HG03354 (cell line): Measurements from ENCODE around the gene TRIM24.
"Not testable (repeated sequence)": the region's sequence is repeated elsewhere in the genome, so short reads cannot be mapped to it uniquely, and the experiment has no call there.

Experiments used
- ATAC-seq: cut with Tn5 transposase; IDR thresholded peaks from one replicate; pipeline ENCODE4 v1.9.1; 2021; ENCODE audit warnings: mild to moderate bottlenecking; ENCODE audit not compliant: unreplicated experiment, poor library complexity, severe bottlenecking

Gene TRIM24

GRCh38 chr7:138491612-138492386 is 31.7 kb downstream of the TRIM24 start:
- ATAC-seq, result no peak

- no peak for ATAC-seq
Observed at GRCh38 chr7:138492423-138492822, 32.4 kb downstream of the TRIM24 start.

GRCh38 chr7:138493535-138493934 is 33.5 kb downstream of the TRIM24 start:
- ATAC-seq, result no peak

- ATAC-seq, result no peak
Observed at GRCh38 chr7:138495485-138495884, 35.4 kb downstream of the TRIM24 start.

GRCh38 chr7:138499340-138499739 is 39.3 kb downstream of the TRIM24 start:
- ATAC-seq, result no peak

GRCh38 chr7:138500303-138500702 is 40.2 kb downstream of the TRIM24 start:
- not testable (repeated sequence) for ATAC-seq

GRCh38 chr7:138500892-138501291 is 40.8 kb downstream of the TRIM24 start:
- no peak for ATAC-seq

GRCh38 chr7:138502023-138502767 is 42.1 kb downstream of the TRIM24 start:
- ATAC-seq, result no peak

GRCh38 chr7:138505361-138505873 is 45.4 kb downstream of the TRIM24 start:
- ATAC-seq, result no peak

- ATAC-seq, result no peak
Observed at GRCh38 chr7:138506764-138507163, 46.7 kb downstream of the TRIM24 start.

- peak; percentile 47 for ATAC-seq
Observed at GRCh38 chr7:138510003-138510402, 49.9 kb downstream of the TRIM24 start.

- no peak for ATAC-seq
Observed at GRCh38 chr7:138512092-138512858, 52.2 kb downstream of the TRIM24 start.

- no peak for ATAC-seq
Observed at GRCh38 chr7:138512885-138513284, 52.8 kb downstream of the TRIM24 start.

GRCh38 chr7:138513344-138513871 is 53.3 kb downstream of the TRIM24 start:
- no peak for ATAC-seq

- no peak for ATAC-seq
Observed at GRCh38 chr7:138514044-138514443, 54.0 kb downstream of the TRIM24 start.

GRCh38 chr7:138515001-138515528 is 55.0 kb downstream of the TRIM24 start:
- ATAC-seq, result peak; percentile 62

- ATAC-seq, result no peak
Observed at GRCh38 chr7:138519061-138519798, 59.2 kb downstream of the TRIM24 start.

GRCh38 chr7:138520742-138521141 is 60.7 kb downstream of the TRIM24 start:
- no peak for ATAC-seq

- no peak for ATAC-seq
Observed at GRCh38 chr7:138521837-138522461, 61.9 kb downstream of the TRIM24 start.
